Erythroblast (primary cell): ENCODE results near the gene FEM1A.

Source experiments
- GATA1 ChIP-seq: IDR thresholded peaks from 2 replicates; pipeline ENCODE4 v1.6.1; 2011; ENCODE audit warnings: low read depth, mild to moderate bottlenecking, control low read depth, low read length, moderate library complexity
- POLR2A ChIP-seq: IDR thresholded peaks from 2 replicates; pipeline ENCODE4 v1.6.1; 2011; ENCODE audit warnings: mild to moderate bottlenecking, low read length

DNA sequence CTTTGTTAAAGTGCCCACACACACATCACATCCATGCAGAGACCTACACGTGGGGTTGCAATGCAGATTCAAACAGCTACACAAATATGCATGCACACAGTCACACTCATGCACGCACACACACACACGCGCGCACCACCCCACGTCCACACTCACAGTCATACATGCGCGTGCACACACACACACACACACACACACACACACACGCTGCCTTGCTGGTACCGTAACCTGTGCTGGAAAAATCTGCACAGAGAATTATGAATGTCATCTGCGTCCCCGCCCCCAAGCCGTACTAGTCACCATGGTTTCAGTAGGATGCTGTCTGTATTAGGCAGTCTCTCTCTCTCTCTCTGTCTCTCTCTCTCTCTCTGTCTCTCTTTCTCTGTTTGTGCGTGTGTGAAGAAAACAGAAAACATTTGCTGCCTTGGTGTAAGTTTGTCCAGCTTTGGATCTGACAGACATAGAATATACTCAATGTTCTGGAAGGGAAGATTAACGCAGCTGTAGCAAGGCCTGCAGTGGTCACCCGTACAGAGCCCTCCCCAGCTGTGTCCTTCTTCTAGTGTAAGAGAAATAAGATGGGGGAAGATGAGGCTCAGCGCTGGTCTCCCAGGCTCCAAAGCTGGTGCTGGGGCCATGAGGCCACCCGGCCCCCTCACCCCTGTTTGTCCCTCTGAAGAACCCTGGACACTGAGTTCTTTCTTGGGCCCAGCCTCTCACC is 41.5 kb upstream of the FEM1A start:
- TF ChIP-seq POLR2A (no peak), GATA1 (no peak)
